Measurements from ENCODE around the gene SYNPO2. TPM values are rescaled to one million over a fixed set of nuclear protein-coding genes. Genes with fewer than 3 reads are reported as not detected.
A peak's percentile ranks its signal among the peaks of the same experiment; 100 is the strongest.

Gene SYNPO2
- total RNA-seq, 1 experiment from 2014 or later = 0.93 TPM

- DNase-seq (ENCODE audit: low read depth, low spot score) = peak; percentile 55
- POLR2A ChIA-PET = no interaction called here
These were observed 93.3 kb downstream of the SYNPO2 start for GRCh38 chr4:118981839-118982381.

More at GRCh38 chr4:118981839-118982381, 93.3 kb downstream of the SYNPO2 start:
- no peaks in the 10 kb centered on the region for H3K36me3 ChIP-seq (ENCODE audit: control insufficient read depth in 1 of 2, insufficient read depth in 2 of 2, low read length in 2 of 2)
- H3K79me2 ChIP-seq (ENCODE audit: insufficient read depth, low read length) = no peaks in the 10 kb centered on the region
- intact Hi-C loops (cut with micrococcal nuclease) = loop anchor here (1.0 to 5.0 kb wide), 6 partner anchors 60 to 1069 kb away; no protein-coding TSS in a partner anchor
- H3K9me3 ChIP-seq (ENCODE audit: control insufficient read depth in 1 of 2, insufficient read depth in 1 of 2, low read depth in 1 of 2, low read length in 2 of 2) = no peaks in the 10 kb centered on the region
- ChIA-PET RAD21 (ENCODE audit: low non-redundant PET in 1 of 2, low total read pairs in 2 of 2, uncharacterized antibody in 2 of 2, unreplicated experiment in 2 of 2) (no interaction called here), CTCF (interaction anchor here (0.7 to 2.1 kb wide), 3 partner anchors 511 to 646 kb away, joined by 3 to 5 read pairs (median 3); partner anchors contain the start of gene PDE5A)
- peak overlapping the region; percentile 22; the same call in 1 of the 2 replicates for H3K4me2 ChIP-seq (ENCODE audit: low read length)
- peak; percentile 95 for ATAC-seq
- no peak overlapping the region for H3K4me3 ChIP-seq (replicated peaks in 1 of 2; ENCODE audit: low read depth in 1 of 2, low read length in 2 of 2)
- H3K4me1 ChIP-seq (ENCODE audit: control insufficient read depth in 1 of 2, insufficient read depth in 2 of 2, low read length in 2 of 2) = peaks cover 0 to 7% of the 10 kb centered on the region in 2 experiments; a peak in 1 of 4 replicates
- no peaks in the 10 kb centered on the region for H3K27me3 ChIP-seq (ENCODE audit: insufficient read depth, low read length)
- H2AFZ ChIP-seq (ENCODE audit: low read depth, low read length, poor library complexity, severe bottlenecking) = peak overlapping the region; percentile 87
- H4K20me1 ChIP-seq (ENCODE audit: insufficient read depth) = no peaks in the 10 kb centered on the region
- no peaks in the 10 kb centered on the region for H3K9me2 ChIP-seq (ENCODE audit: insufficient read depth)
- no peak overlapping the region for H3K27ac ChIP-seq (ENCODE audit: low read depth, low read length)
- TF ChIP-seq CTCF (IDR thresholded peaks at IDR 0.05 in 2 of 3, conservative IDR thresholded peaks at IDR 0.05 in 1 of 3; ENCODE audit: borderline replicate concordance in 1 of 3, insufficient read depth in 1 of 3, low read depth in 2 of 3, low read length in 2 of 3) (peak; percentile 57 to 85 (median 82); a peak in 5 of 6 replicates), RAD21 (IDR thresholded peaks at IDR 0.05; ENCODE audit: low read depth) (peak; percentile 97), MAX (IDR thresholded peaks at IDR 0.05) (no peak), CBX3 (IDR thresholded peaks at IDR 0.05; ENCODE audit: low read depth) (no peak), SIN3A (IDR thresholded peaks at IDR 0.05; ENCODE audit: low read depth) (no peak), EGR1 (IDR thresholded peaks at IDR 0.05; ENCODE audit: low read depth) (peak; percentile 82)
- BruUV-seq (replicated peaks) = no TSS peak
- no peak overlapping the region for H3K9ac ChIP-seq (ENCODE audit: low read length)
